H1 (cell line): ENCODE data around the gene DAB2IP. TPM values are rescaled to one million over a fixed set of nuclear protein-coding genes. Genes with fewer than 3 reads are reported as not detected.

Experiments used
- CTCF ChIA-PET: fragments of 300-600 bp; sonication (Branson Sonifier 250); formaldehyde crosslinking; loops from one replicate; lab custom pipeline; 2021; ENCODE audit not compliant: partially characterized antibody; lab: Charles Lee
- POLR2A ChIA-PET: fragments of 300-600 bp; sonication (Branson Sonifier 250); formaldehyde crosslinking; loops from one replicate; lab custom pipeline; 2021; ENCODE audit warnings: inconsistent platforms; ENCODE audit not compliant: partially characterized antibody; lab: Charles Lee
- DNase-seq, 2 experiments: peaks; one replicate each; pipeline versions ENCODE4 v3.0.0 to v3.0.0-alpha.2; 2010 to 2022; ENCODE audit warnings: low spot score in 2 of 2, low read depth in 1 of 2, mixed read lengths in 1 of 2
- FAIRE-seq: peaks from 2 replicates; lab custom pipeline; 2011; peaks lifted over from hg19 to GRCh38; lab: Jason Lieb, UNC
- H2AFZ ChIP-seq: 2 replicates; pipeline ENCODE4 v1.8.1; 2012; ENCODE audit warnings: low read length, inconsistent platforms
- H2AK5ac ChIP-seq: 2 replicates; pipeline ENCODE4 v1.6.1; 2013; ENCODE audit warnings: low read depth, low read length
- H2BK120ac ChIP-seq: replicated peaks from 2 replicates; pipeline ENCODE3; 2013; ENCODE audit warnings: low read depth, low read length, inconsistent platforms
- H2BK12ac ChIP-seq: 2 replicates; pipeline ENCODE4 v1.6.1; 2013; ENCODE audit warnings: low read depth, low read length
- H2BK15ac ChIP-seq: 2 replicates; pipeline ENCODE4 v1.6.1; 2013; ENCODE audit warnings: low read length
- H2BK20ac ChIP-seq: 2 replicates; pipeline ENCODE4 v1.6.1; 2013; ENCODE audit warnings: low read length
- H2BK5ac ChIP-seq: 2 replicates; pipeline ENCODE4 v1.6.1; 2013; ENCODE audit warnings: low read depth, low read length
- H3K14ac ChIP-seq: 2 replicates; pipeline ENCODE4 v1.6.1; 2013; ENCODE audit warnings: inconsistent platforms; ENCODE audit not compliant: insufficient read length
- H3K18ac ChIP-seq: 2 replicates; pipeline ENCODE4 v1.6.1; 2013; ENCODE audit warnings: low read length; ENCODE audit errors: extremely low read depth
- H3K23ac ChIP-seq: 2 replicates; pipeline ENCODE4 v1.6.1; 2013; ENCODE audit warnings: inconsistent platforms; ENCODE audit not compliant: insufficient read length
- H3K23me2 ChIP-seq: 2 replicates; pipeline ENCODE4 v1.6.1; 2013; ENCODE audit warnings: low read depth, low read length
- H3K27ac ChIP-seq: 2 replicates; pipeline ENCODE4 v1.6.1; 2011; ENCODE audit warnings: low read depth, low read length, inconsistent platforms
- H3K27me3 ChIP-seq, 4 experiments: replicated peaks in 1 of 4; 1 replicate in 1 of 4; 2 replicates in 3 of 4; pipeline versions ENCODE4 v1.6.1 to v1.8.1; 2011 to 2013; ENCODE audit warnings: low read length in 3 of 4, mild to moderate bottlenecking in 3 of 4, inconsistent platforms in 2 of 4, mixed read lengths in 2 of 4, moderate library complexity in 1 of 4; ENCODE audit not compliant: control insufficient read depth in 3 of 4, insufficient read depth in 3 of 4; ENCODE audit errors: extremely low read depth in 1 of 4
- H3K36me3 ChIP-seq, 4 experiments: 2 replicates each; pipeline versions ENCODE4 v1.6.1 to v1.8.1; 2011 to 2013; ENCODE audit warnings: mild to moderate bottlenecking in 4 of 4, low read length in 3 of 4, moderate library complexity in 2 of 4, control low read depth in 1 of 4, inconsistent platforms in 1 of 4; ENCODE audit not compliant: insufficient read depth in 4 of 4, control insufficient read depth in 2 of 4
- H3K4ac ChIP-seq: replicated peaks from 2 replicates; pipeline ENCODE3; 2013; ENCODE audit warnings: low read length, low read depth, mixed read lengths, inconsistent platforms; ENCODE audit not compliant: insufficient read length
- H3K4me1 ChIP-seq, 4 experiments: replicated peaks in 1 of 4; 1 replicate in 1 of 4; 2 replicates in 3 of 4; pipeline versions ENCODE4 v1.6.1 to v1.8.1; 2011 to 2013; ENCODE audit warnings: low read length in 3 of 4, inconsistent platforms in 2 of 4, mixed read lengths in 1 of 4; ENCODE audit not compliant: insufficient read depth in 4 of 4, control insufficient read depth in 3 of 4
- H3K4me2 ChIP-seq, 2 experiments: 2 replicates each; pipeline versions ENCODE4 v1.6.1 to v1.8.1; 2011 to 2013; ENCODE audit warnings: low read depth in 2 of 2, low read length in 2 of 2, control low read depth in 1 of 2, inconsistent platforms in 1 of 2, mild to moderate bottlenecking in 1 of 2; ENCODE audit not compliant: insufficient read depth in 1 of 2
- H3K4me3 ChIP-seq, 4 experiments: fragments of 200-600, 300-600 bp in 1 of 4; sonication (generic), shearing (Covaris generic), sonication (Bioruptor Twin) in 1 of 4; 2 replicates each; pipeline versions ENCODE4 v1.5.1 to v1.8.1; 2011 to 2016; ENCODE audit warnings: low read length in 4 of 4, low read depth in 3 of 4, control low read depth in 2 of 4, inconsistent platforms in 2 of 4, mild to moderate bottlenecking in 2 of 4, mixed read lengths in 1 of 4, moderate library complexity in 1 of 4; ENCODE audit not compliant: insufficient read depth in 2 of 4; ENCODE audit errors: extremely low read depth in 1 of 4
- H3K56ac ChIP-seq: replicated peaks from 2 replicates; pipeline ENCODE3; 2013; ENCODE audit warnings: low read depth, mild to moderate bottlenecking, mixed read lengths, low read length, inconsistent platforms; ENCODE audit not compliant: insufficient read length
- H3K79me1 ChIP-seq: 2 replicates; pipeline ENCODE4 v1.6.1; 2013; ENCODE audit warnings: low read depth, low read length, control low read depth
- H3K79me2 ChIP-seq, 2 experiments: 2 replicates each; pipeline versions ENCODE4 v1.6.1 to v1.8.1; 2012 to 2013; ENCODE audit warnings: low read length in 2 of 2, mild to moderate bottlenecking in 2 of 2, inconsistent platforms in 1 of 2; ENCODE audit not compliant: insufficient read depth in 2 of 2, control insufficient read depth in 1 of 2
- H3K9ac ChIP-seq, 4 experiments: replicated peaks in 1 of 4; 1 replicate in 1 of 4; 2 replicates in 3 of 4; pipeline versions ENCODE4 v1.6.1 to v1.8.1; 2011 to 2013; ENCODE audit warnings: low read depth in 3 of 4, low read length in 3 of 4, control low read depth in 2 of 4, mild to moderate bottlenecking in 2 of 4, moderate library complexity in 2 of 4, inconsistent platforms in 1 of 4; ENCODE audit errors: extremely low read depth in 1 of 4
- H3K9me3 ChIP-seq, 2 experiments: 2 replicates each; pipeline versions ENCODE4 v1.6.1 to v1.8.1; 2012 to 2013; ENCODE audit warnings: mild to moderate bottlenecking in 2 of 2, moderate library complexity in 2 of 2, control low read depth in 1 of 2, inconsistent platforms in 1 of 2, low read depth in 1 of 2, low read length in 1 of 2, mixed read lengths in 1 of 2; ENCODE audit not compliant: insufficient read depth in 2 of 2
- H4K20me1 ChIP-seq, 2 experiments: replicated peaks in 1 of 2; 2 replicates each; pipeline versions ENCODE3 to v1.8.1; 2011 to 2013; ENCODE audit warnings: inconsistent platforms in 2 of 2, low read length in 2 of 2, mild to moderate bottlenecking in 1 of 2; ENCODE audit not compliant: insufficient read depth in 2 of 2, control insufficient read depth in 1 of 2
- H4K5ac ChIP-seq: 2 replicates; pipeline ENCODE4 v1.6.1; 2013; ENCODE audit warnings: low read length, low read depth, mixed read lengths, inconsistent platforms; ENCODE audit not compliant: insufficient read length
- H4K8ac ChIP-seq: 2 replicates; pipeline ENCODE4 v1.8.0; 2013; ENCODE audit warnings: mild to moderate bottlenecking, moderate library complexity, low read length, inconsistent platforms; ENCODE audit not compliant: insufficient read depth; ENCODE audit errors: extremely low read depth
- H4K91ac ChIP-seq: replicated peaks from 2 replicates; pipeline ENCODE3; 2013; ENCODE audit warnings: low read length, mixed read lengths, inconsistent platforms; ENCODE audit not compliant: insufficient read length
- BACH1 ChIP-seq: IDR thresholded peaks from 2 replicates; pipeline ENCODE4 v1.6.1; 2012; ENCODE audit warnings: low read length, improper control_type of control experiment
- CREB1 ChIP-seq: IDR thresholded peaks from 2 replicates; pipeline ENCODE4 v1.6.1; 2012; ENCODE audit warnings: inconsistent platforms
- FOSL1 ChIP-seq: IDR thresholded peaks from 2 replicates; pipeline ENCODE4 v1.6.1; 2011; ENCODE audit warnings: mild to moderate bottlenecking, low read depth, low read length, moderate library complexity; ENCODE audit not compliant: insufficient read depth
- JUN ChIP-seq: IDR thresholded peaks from 2 replicates; pipeline ENCODE4 v1.6.1; 2011; ENCODE audit warnings: low read depth, mild to moderate bottlenecking, improper control_type of control experiment, low read length
- KDM4A ChIP-seq: IDR thresholded peaks from one replicate; pipeline ENCODE4 v1.7.1; 2012; ENCODE audit warnings: low read depth, mild to moderate bottlenecking, moderate library complexity, low read length, inconsistent platforms; ENCODE audit not compliant: severe bottlenecking
- KDM5A ChIP-seq: fragments of 200-600 bp; IDR thresholded peaks from 2 replicates; pipeline ENCODE4 v1.7.1; 2012; ENCODE audit warnings: mild to moderate bottlenecking, low read length, inconsistent platforms, mixed read lengths
- NANOG ChIP-seq: IDR thresholded peaks from 2 replicates; pipeline ENCODE4 v1.6.1; 2011; ENCODE audit warnings: low read length, low read depth, mild to moderate bottlenecking, inconsistent platforms; ENCODE audit not compliant: insufficient read depth, poor library complexity, severe bottlenecking
- POLR2AphosphoS5 ChIP-seq: IDR thresholded peaks from 2 replicates; pipeline ENCODE4 v1.6.1; 2011; ENCODE audit warnings: low read depth, low read length
- RFX5 ChIP-seq: IDR thresholded peaks from 2 replicates; pipeline ENCODE4 v1.6.1; 2011; ENCODE audit warnings: low read depth, low read length, improper control_type of control experiment, borderline replicate concordance
- RXRA ChIP-seq: IDR thresholded peaks from 2 replicates; pipeline ENCODE4 v1.6.1; 2011; ENCODE audit warnings: low read depth, mild to moderate bottlenecking, low read length, moderate library complexity; ENCODE audit not compliant: insufficient read depth
- TBP ChIP-seq: IDR thresholded peaks from 2 replicates; pipeline ENCODE4 v1.6.1; 2011; ENCODE audit warnings: low read depth, low read length, improper control_type of control experiment
- YY1 ChIP-seq: IDR thresholded peaks from 2 replicates; pipeline ENCODE4 v1.6.1; 2011; ENCODE audit warnings: low read depth, mild to moderate bottlenecking, low read length
- WGBS, 2 experiments: shearing (Covaris generic) in 1 of 2; methylation state at CpG; one replicate each; pipeline versions ENCODE4 v1.1.6 to v1.1.7; 2013 to 2015; ENCODE audit warnings: low lambda C conversion rate in 2 of 2, mixed read lengths in 2 of 2, inconsistent platforms in 1 of 2, low coverage in 1 of 2, missing lambda C conversion rate in 1 of 2; ENCODE audit not compliant: insufficient replicate concordance in 2 of 2, insufficient coverage in 1 of 2, insufficient read length in 1 of 2; ENCODE audit errors: extremely low coverage in 1 of 2, missing lambda C conversion rate in 1 of 2; 5-methylcytosine and 5-hydroxymethylcytosine counted together
- polyA plus RNA-seq, 7 experiments: library from polyadenylated mRNA; depleted of rRNA in 3 of 7; stranded (reverse) in 5 of 7; unstranded in 2 of 7; fragments of >200 nt in 5 of 7; fragments of 200-250 nt in 2 of 7; gene quantifications; 1 replicate in 5 of 7; 2 replicates in 1 of 7; 4 replicates in 1 of 7; pipeline versions ENCODE4 v1.2.1 to v1.2.3, GENCODE V29; 2011 to 2013; ENCODE audit warnings: missing spikeins in 2 of 7, mixed read lengths in 2 of 7
- total RNA-seq: library from RNA; stranded (reverse); fragmentation: NEBNext Ultra II Directional; extraction: Animal tissue kit (Norgen Biotek cat#: 25700); gene quantifications from 2 replicates; pipeline ENCODE4 v1.2.1, GENCODE V29; 2021

The DAB2IP gene
- total and polyA plus RNA-seq, 2 of the 8 experiments (the other 6 are each of a cell fraction or from before 2014, with no cell fraction given): 19.7 to 39.5 TPM

GRCh38 chr9:121631115-121631514, 20.3 kb upstream of the DAB2IP start:
- H4K5ac ChIP-seq: no peak overlapping the region
- H2BK5ac ChIP-seq: no peak overlapping the region
- H3K79me1 ChIP-seq: peaks cover 3% of the 10 kb centered on the region; the same call in 1 of the 2 replicates
- no peak overlapping the region; the same call in 1 of the 2 replicates for H3K18ac ChIP-seq
- H3K4me3 ChIP-seq: no peak overlapping the region
- H2BK20ac ChIP-seq: no peak overlapping the region
- no peak overlapping the region for H2BK120ac ChIP-seq
- H3K9me3 ChIP-seq: no peaks in the 10 kb centered on the region
- H3K36me3 ChIP-seq: no peaks in the 10 kb centered on the region
- no peak overlapping the region for H3K14ac ChIP-seq
- WGBS, 2 experiments: 86% methylated on average over 3 of the region's 3 CpGs; no CpG with 5 or more reads in 1 of the 2 experiments
- POLR2A ChIA-PET: no interaction called here
- no peak overlapping the region for H2BK15ac ChIP-seq
- H4K8ac ChIP-seq: no peak overlapping the region
- peaks cover 0 to 8% (median 6%) of the 10 kb centered on the region in 4 experiments; a peak in 5 of 7 replicates for H3K4me1 ChIP-seq
- no peak overlapping the region for H3K27ac ChIP-seq
- no peak overlapping the region for H3K56ac ChIP-seq
- no peak overlapping the region for H2AFZ ChIP-seq
- H3K79me2 ChIP-seq: no peaks in the 10 kb centered on the region
- no peaks in the 10 kb centered on the region for H3K27me3 ChIP-seq
- H3K23ac ChIP-seq: no peak overlapping the region
- FAIRE-seq (no peak), DNase-seq (no peak)
- H3K23me2 ChIP-seq: no peaks in the 10 kb centered on the region
- no peak overlapping the region for H3K9ac ChIP-seq
- CTCF ChIA-PET: interaction anchor here (0.7 to 24.2 kb wide), 6 partner anchors 9 to 345 kb away, joined by 3 to 670 read pairs (median 7); no protein-coding TSS in a partner anchor
- no peak overlapping the region for H3K4me2 ChIP-seq
- no peak overlapping the region for H2BK12ac ChIP-seq
- no peak for TF ChIP-seq RXRA
- no peak for TF ChIP-seq YY1
- TF ChIP-seq CREB1: no peak
- no peak for TF ChIP-seq FOSL1
- TF ChIP-seq TBP: no peak
- TF ChIP-seq POLR2AphosphoS5: no peak
- TF ChIP-seq BACH1: no peak
- no peak for TF ChIP-seq KDM5A
- TF ChIP-seq JUN: no peak
- TF ChIP-seq NANOG: no peak
- TF ChIP-seq RFX5: no peak
- no peak for TF ChIP-seq KDM4A
- no peak overlapping the region for H4K91ac ChIP-seq
- peaks cover 2 to 9% of the 10 kb centered on the region in 2 experiments for H4K20me1 ChIP-seq
- no peak overlapping the region for H2AK5ac ChIP-seq
- no peak overlapping the region for H3K4ac ChIP-seq
